C4-2B (cell line): Measurements from ENCODE around the gene PADI1.

ENCODE experiments used
- CTCF ChIP-seq: fragments of 450-650 bp; conservative IDR thresholded peaks from 2 replicates; pipeline ENCODE4 v1.5.1; 2017; ENCODE audit warnings: mild to moderate bottlenecking
- ZFX ChIP-seq: fragments of 450-650 bp; IDR thresholded peaks from 2 replicates; pipeline ENCODE4 v1.6.1; 2017

- TF ChIP-seq CTCF (no peak), ZFX (no peak)
Measured at GRCh38 chr1:17280436-17280835, 75.5 kb downstream of the PADI1 start.
